ENCODE data around the gene SRP54.
"Not testable (repeated sequence)": the region's sequence is repeated elsewhere in the genome, so short reads cannot be mapped to it uniquely, and the experiment has no call there.

Gene SRP54

GRCh38 chr14:34946699-34947098 lies 36.1 kb upstream of the SRP54 start:
- no peak for DNase-seq (ENCODE audit: low read depth)
- no peak overlapping the region for H3K4me3 ChIP-seq (ENCODE audit: low read depth, low read length)

GRCh38 chr14:34951286-34951685 lies 31.5 kb upstream of the SRP54 start:
- no peak overlapping the region for H3K4me3 ChIP-seq (ENCODE audit: low read depth, low read length)
- DNase-seq (ENCODE audit: low read depth): no peak
- TF ChIP-seq, protein P1, sequence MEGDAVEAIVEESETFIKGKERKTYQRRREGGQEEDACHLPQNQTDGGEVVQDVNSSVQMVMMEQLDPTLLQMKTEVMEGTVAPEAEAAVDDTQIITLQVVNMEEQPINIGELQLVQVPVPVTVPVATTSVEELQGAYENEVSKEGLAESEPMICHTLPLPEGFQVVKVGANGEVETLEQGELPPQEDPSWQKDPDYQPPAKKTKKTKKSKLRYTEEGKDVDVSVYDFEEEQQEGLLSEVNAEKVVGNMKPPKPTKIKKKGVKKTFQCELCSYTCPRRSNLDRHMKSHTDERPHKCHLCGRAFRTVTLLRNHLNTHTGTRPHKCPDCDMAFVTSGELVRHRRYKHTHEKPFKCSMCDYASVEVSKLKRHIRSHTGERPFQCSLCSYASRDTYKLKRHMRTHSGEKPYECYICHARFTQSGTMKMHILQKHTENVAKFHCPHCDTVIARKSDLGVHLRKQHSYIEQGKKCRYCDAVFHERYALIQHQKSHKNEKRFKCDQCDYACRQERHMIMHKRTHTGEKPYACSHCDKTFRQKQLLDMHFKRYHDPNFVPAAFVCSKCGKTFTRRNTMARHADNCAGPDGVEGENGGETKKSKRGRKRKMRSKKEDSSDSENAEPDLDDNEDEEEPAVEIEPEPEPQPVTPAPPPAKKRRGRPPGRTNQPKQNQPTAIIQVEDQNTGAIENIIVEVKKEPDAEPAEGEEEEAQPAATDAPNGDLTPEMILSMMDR (IDR thresholded peaks at IDR 0.05; ENCODE audit: insufficient read depth, low read depth, low read length, missing control alignments): no peak

More at GRCh38 chr14:34946699-34947098, 36.1 kb upstream of the SRP54 start:
- TF ChIP-seq, protein P1 (IDR thresholded peaks at IDR 0.05; ENCODE audit: insufficient read depth, low read depth, low read length, missing control alignments): no peak

DNA sequence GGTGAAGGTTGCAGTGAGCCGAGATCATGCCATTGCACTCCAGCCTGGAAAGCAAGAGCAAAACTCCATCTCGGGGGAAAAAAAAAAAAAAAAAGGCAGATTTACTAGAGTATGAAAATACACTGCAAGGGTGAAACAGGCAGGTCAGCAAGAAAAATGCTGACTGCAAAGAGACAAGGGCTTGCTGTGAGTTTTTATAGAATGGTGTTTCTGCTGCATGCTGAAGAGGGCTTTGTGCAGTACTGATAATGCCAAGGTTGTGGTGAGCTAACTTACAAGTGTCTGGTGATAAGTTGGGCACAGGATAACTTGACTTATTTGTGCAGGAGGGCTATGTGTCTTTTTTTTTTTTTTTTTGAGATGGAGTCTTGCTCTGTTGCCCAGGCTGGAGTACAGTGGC lies 25.9 kb upstream of the SRP54 start:
- no peak for DNase-seq (ENCODE audit: low read depth)
- TF ChIP-seq, protein P1 (IDR thresholded peaks at IDR 0.05; ENCODE audit: insufficient read depth, low read depth, low read length, missing control alignments): no peak

GRCh38 chr14:34957771-34958286 lies 25.0 kb upstream of the SRP54 start:
- DNase-seq (ENCODE audit: low read depth): no peak
- TF ChIP-seq, protein P1 (IDR thresholded peaks at IDR 0.05; ENCODE audit: insufficient read depth, low read depth, low read length, missing control alignments): no peak
- no peak overlapping the region for H3K4me3 ChIP-seq (ENCODE audit: low read depth, low read length)

More for the DNA sequence above, 25.9 kb upstream of the SRP54 start:
- H3K4me3 ChIP-seq (ENCODE audit: low read depth, low read length): no peak overlapping the region

GRCh38 chr14:34962106-34962505 lies 20.7 kb upstream of the SRP54 start:
- DNase-seq (ENCODE audit: low read depth); H3K4me3 ChIP-seq (ENCODE audit: low read depth, low read length): not testable (repeated sequence)

DNA sequence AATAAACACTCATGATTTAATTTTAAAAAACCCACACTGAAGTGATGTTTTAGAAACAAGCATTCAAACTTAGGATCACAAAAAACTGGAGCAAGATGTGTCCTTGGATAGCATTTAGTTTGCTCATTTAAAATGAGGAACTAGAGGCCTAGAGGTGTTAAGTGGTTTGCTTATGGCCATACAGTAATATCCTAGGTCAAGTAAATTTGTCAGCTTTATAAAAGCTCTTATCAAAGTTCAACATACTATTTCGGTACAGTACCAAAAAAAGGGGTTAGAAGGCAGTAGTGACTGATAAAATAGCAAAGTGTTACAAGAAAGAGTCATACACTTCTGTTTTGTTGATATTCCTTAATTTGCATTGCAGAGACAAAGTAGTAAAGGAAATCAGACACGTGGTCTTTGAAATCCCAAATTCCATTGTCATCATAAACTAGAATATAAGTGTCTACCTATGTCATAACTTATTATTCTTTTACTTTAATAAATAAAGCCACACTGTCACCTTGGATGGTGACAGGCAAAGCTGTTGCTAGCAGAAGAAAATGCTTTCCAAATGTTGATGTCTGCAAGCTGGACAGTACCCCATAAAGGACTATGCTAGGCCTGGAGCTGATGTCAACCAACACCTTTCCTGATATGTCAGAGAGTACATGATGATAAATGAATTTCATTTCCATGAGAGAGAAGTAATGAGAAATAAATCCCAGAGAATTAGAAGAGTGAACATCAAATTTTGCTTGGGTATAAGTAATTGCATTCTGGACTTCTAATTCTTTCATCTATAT lies 17.6 kb upstream of the SRP54 start:
- no peak for DNase-seq (ENCODE audit: low read depth)
- no peak overlapping the region for H3K4me3 ChIP-seq (ENCODE audit: low read depth, low read length)
- TF ChIP-seq, protein P1 (IDR thresholded peaks at IDR 0.05; ENCODE audit: insufficient read depth, low read depth, low read length, missing control alignments): no peak

DNA sequence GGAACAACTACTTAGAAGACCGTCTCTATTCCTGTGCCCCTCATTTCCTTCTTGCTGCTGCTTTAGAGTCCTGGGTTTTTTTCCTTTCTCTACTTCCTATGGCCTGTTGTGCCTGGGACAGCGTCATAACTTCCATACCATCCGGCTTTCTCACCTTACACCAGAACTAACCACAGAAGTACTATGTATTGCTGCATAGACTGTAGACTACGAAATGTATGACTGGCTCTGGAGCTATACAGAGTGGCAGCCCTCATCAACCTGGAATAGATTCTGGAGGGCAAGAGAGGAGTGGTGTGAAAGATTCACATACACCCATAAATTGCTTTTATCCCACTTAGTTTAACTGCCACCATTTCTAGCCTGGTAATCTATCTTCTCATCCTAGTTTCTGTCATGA lies 16.9 kb upstream of the SRP54 start:
- no peak for DNase-seq (ENCODE audit: low read depth)
- H3K4me3 ChIP-seq (ENCODE audit: low read depth, low read length): no peak overlapping the region
- TF ChIP-seq, protein P1 (IDR thresholded peaks at IDR 0.05; ENCODE audit: insufficient read depth, low read depth, low read length, missing control alignments): no peak
